Endothelial cell of umbilical vein (primary cell): ENCODE data around the gene RNF126. TPM values are rescaled to one million over a fixed set of nuclear protein-coding genes. Genes with fewer than 3 reads are reported as not detected.

Experiments used
- BruUV-seq: library from RNA; stranded (reverse); fragments of 400-500 nt; replicated peaks from 2 replicates; lab custom pipeline; 2021; lab: Mats Ljungman, UMichigan
- CTCF ChIA-PET: fragments of 300-600, 350-600 bp; sonication (Branson Sonifier 250); formaldehyde crosslinking; loops from one replicate; lab custom pipeline; 2021; ENCODE audit warnings: antibody characterized with exemption, inconsistent platforms; lab: Charles Lee
- POLR2A ChIA-PET: fragments of 300-600, 350-600 bp; sonication (Branson Sonifier 250); formaldehyde crosslinking; loops from one replicate; lab custom pipeline; 2021; ENCODE audit warnings: antibody characterized with exemption, inconsistent platforms; lab: Charles Lee
- DNase-seq: peaks from one replicate; pipeline ENCODE4 v3.0.0-alpha.2; 2011; ENCODE audit warnings: low read depth, low spot score
- FAIRE-seq: peaks from 2 replicates; lab custom pipeline; 2011; peaks lifted over from hg19 to GRCh38; lab: Jason Lieb, UNC
- H2AFZ ChIP-seq: 2 replicates; pipeline ENCODE4 v1.6.0; 2012; ENCODE audit warnings: low read depth, low read length, control low read depth, inconsistent platforms
- H3K27ac ChIP-seq: 2 replicates; pipeline ENCODE4 v1.5.1; 2011; ENCODE audit warnings: low read depth, mild to moderate bottlenecking, control low read depth, low read length, moderate library complexity; ENCODE audit not compliant: insufficient read depth
- H3K27me3 ChIP-seq, 2 experiments: 2 replicates each; pipeline versions ENCODE4 v1.6.0 to v1.6.1; 2011; ENCODE audit warnings: low read length in 2 of 2, mixed read lengths in 1 of 2; ENCODE audit not compliant: control insufficient read depth in 2 of 2, insufficient read depth in 2 of 2
- H3K36me3 ChIP-seq, 2 experiments: 2 replicates in 1 of 2; 3 replicates in 1 of 2; pipeline ENCODE4 v1.5.1; 2011; ENCODE audit warnings: low read length in 2 of 2, mild to moderate bottlenecking in 1 of 2, moderate library complexity in 1 of 2; ENCODE audit not compliant: control insufficient read depth in 2 of 2, insufficient read depth in 2 of 2; ENCODE audit errors: extremely low read depth in 1 of 2
- H3K4me1 ChIP-seq: 3 replicates; pipeline ENCODE4 v1.5.1; 2011; ENCODE audit warnings: mild to moderate bottlenecking, low read length; ENCODE audit not compliant: control insufficient read depth, insufficient read depth; ENCODE audit errors: extremely low read depth
- H3K4me2 ChIP-seq: 2 replicates; pipeline ENCODE4 v1.6.1; 2011; ENCODE audit warnings: low read length, control low read depth, mixed read lengths; ENCODE audit not compliant: insufficient read depth
- H3K4me3 ChIP-seq, 3 experiments: fragments of 200-600 bp in 1 of 3; sonication (generic), shearing (Covaris generic) in 1 of 3; replicated peaks in 1 of 3; 2 replicates each; pipeline ENCODE4 v1.5.1; 2011 to 2016; ENCODE audit warnings: control low read depth in 3 of 3, low read length in 3 of 3, mild to moderate bottlenecking in 2 of 3, inconsistent platforms in 1 of 3, low read depth in 1 of 3, moderate library complexity in 1 of 3; ENCODE audit not compliant: insufficient read depth in 1 of 3
- H3K79me2 ChIP-seq: 2 replicates; pipeline ENCODE4 v1.6.0; 2012; ENCODE audit warnings: low read length, inconsistent platforms; ENCODE audit not compliant: control insufficient read depth, insufficient read depth
- H3K9ac ChIP-seq: replicated peaks from 2 replicates; pipeline ENCODE3; 2011; ENCODE audit warnings: low read length, control low read depth; ENCODE audit not compliant: insufficient read depth; ENCODE audit errors: extremely low read depth
- H3K9me1 ChIP-seq: replicated peaks from 3 replicates; pipeline ENCODE4 v1.6.0; 2011; ENCODE audit warnings: mild to moderate bottlenecking, low read length; ENCODE audit not compliant: control insufficient read depth, insufficient read depth; ENCODE audit errors: extremely low read depth
- H3K9me3 ChIP-seq: replicated peaks from 2 replicates; pipeline ENCODE4 v1.5.1; 2012; ENCODE audit warnings: low read length, inconsistent platforms; ENCODE audit not compliant: control insufficient read depth, insufficient read depth
- H4K20me1 ChIP-seq: replicated peaks from 2 replicates; pipeline ENCODE3; 2011; ENCODE audit warnings: mild to moderate bottlenecking, low read length; ENCODE audit not compliant: control insufficient read depth, insufficient read depth; ENCODE audit errors: extremely low read depth
- GATA2 ChIP-seq: IDR thresholded peaks from 2 replicates; pipeline ENCODE4 v1.7.0; 2011; ENCODE audit warnings: low read depth, mild to moderate bottlenecking, moderate library complexity, mixed read lengths, low read length; ENCODE audit not compliant: insufficient read length, insufficient read depth
- JUN ChIP-seq: IDR thresholded peaks from 2 replicates; pipeline ENCODE4 v1.6.1; 2011; ENCODE audit warnings: borderline replicate concordance, low read depth; ENCODE audit not compliant: insufficient read length, insufficient read depth
- POLR2AphosphoS5 ChIP-seq: IDR thresholded peaks from 2 replicates; pipeline ENCODE4 v1.6.1; 2012; ENCODE audit warnings: low read depth, mild to moderate bottlenecking, control low read depth, low read length, moderate library complexity; ENCODE audit not compliant: insufficient read depth
- dilution Hi-C: fragments of 300-500 bp; cut with MboI; formaldehyde crosslinking; loops from one replicate; pipeline ENCODE4 v1.15.0; 2019; ENCODE audit warnings: low sequenced_read_pairs; ENCODE audit not compliant: extremely low pct_ligation_motif_present
- intact Hi-C: fragments of 100-400 bp; cut with micrococcal nuclease; formaldehyde crosslinking; loops from one replicate; pipeline ENCODE4 v1.10.0; 2022
- polyA plus RNA-seq, 4 experiments: library from polyadenylated mRNA; depleted of rRNA in 3 of 4; stranded (reverse) in 3 of 4; unstranded in 1 of 4; fragments of >200 nt; gene quantifications; 2 replicates each; pipeline versions ENCODE4 v1.2.1 to v1.2.3, GENCODE V29; 2011 to 2012; ENCODE audit warnings: missing spikeins in 1 of 4
- total RNA-seq: library from RNA; stranded (reverse); gene quantifications from 2 replicates; pipeline ENCODE4 v1.2.3, GENCODE V29; 2021

RNF126 gene
- total and polyA plus RNA-seq, 2 donors (not counting 3 experiments of a cell fraction or from before 2014, with no cell fraction given), result 19.2 to 61.3 TPM

DNA sequence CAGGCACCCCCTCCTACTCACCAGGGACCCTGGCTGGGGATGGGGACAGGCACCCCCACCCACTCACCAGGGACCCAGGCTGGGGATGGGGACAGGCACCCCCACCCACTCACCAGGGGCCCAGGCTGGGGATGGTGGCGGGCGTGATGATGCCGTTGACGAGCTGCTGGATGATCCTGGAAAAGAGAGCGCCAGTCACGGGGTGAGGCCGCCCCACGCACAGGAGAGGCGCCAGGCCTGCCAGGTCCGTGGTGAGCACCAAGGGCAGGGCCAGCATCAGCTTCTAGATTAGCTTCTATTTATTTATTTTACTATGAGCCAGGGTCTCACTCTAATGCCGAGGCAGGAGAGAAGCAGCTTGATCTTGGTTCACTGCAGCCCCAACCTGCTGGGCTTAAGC is 12.9 kb downstream of the RNF126 start:
- intact Hi-C loops, result no loop called here
- no peaks in the 10 kb centered on the region for H4K20me1 ChIP-seq
- POLR2A ChIA-PET, result no interaction called here
- H3K27ac ChIP-seq, result no peak overlapping the region
- no TSS peak for BruUV-seq
- H2AFZ ChIP-seq, result no peak overlapping the region
- dilution Hi-C loops, result no loop called here
- no peak for FAIRE-seq
- no peak overlapping the region for H3K9ac ChIP-seq
- no peaks in the 10 kb centered on the region for H3K9me3 ChIP-seq
- H3K4me1 ChIP-seq, result no peaks in the 10 kb centered on the region
- peaks cover 28% of the 10 kb centered on the region for H3K79me2 ChIP-seq
- H3K4me3 ChIP-seq, result no peak overlapping the region
- no peak for DNase-seq
- CTCF ChIA-PET, result no interaction called here
- no peaks in the 10 kb centered on the region for H3K27me3 ChIP-seq
- no peaks in the 10 kb centered on the region for H3K9me1 ChIP-seq
- TF ChIP-seq POLR2AphosphoS5, result no peak
- H3K4me2 ChIP-seq, result no peak overlapping the region
- peaks cover 8 to 22% of the 10 kb centered on the region in 2 experiments for H3K36me3 ChIP-seq

DNA sequence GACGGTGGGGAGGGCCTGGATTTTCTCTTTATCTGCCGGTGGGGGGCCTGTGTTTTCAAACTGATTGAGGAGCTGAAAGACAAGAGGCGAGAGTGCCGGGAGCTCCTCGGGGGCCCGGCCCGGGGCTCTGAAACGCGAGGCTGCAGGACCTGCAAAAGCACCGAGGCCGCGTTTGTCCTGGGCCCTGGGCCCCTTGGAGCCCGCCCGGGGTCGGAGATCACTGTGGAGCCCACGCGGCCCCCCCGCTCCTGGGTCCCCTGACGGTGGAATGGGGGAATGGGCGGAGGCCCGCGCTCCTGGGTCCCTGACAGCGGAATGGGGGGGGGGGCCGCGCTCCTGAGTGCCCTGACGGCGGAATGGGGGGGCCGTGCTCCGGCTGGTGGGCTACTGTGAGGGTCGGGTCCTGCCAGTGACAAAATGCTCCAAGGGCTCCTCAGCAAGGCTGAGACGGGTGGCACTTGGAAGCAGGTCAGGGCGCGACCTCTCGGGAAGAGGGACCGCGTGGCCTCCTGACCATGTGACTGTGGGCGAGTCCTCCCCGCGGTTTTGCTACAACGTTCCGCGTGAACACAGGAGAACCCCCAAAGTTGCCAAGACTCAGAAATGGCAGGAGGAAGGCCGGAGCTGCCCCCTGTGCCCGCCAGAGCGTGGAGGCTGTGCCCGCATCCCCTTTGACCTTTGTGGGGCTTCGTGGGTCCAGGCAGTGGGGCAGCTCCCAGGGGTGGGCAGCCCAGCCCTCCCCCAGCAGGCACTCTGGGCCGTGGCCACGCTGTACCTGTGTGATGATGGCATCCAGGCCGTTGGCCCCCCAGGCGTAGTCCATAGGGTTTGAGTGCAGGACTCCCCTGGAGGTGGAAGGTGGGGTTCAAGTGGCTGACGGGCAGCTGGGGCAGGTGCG is 13.9 kb downstream of the RNF126 start:
- no peaks in the 10 kb centered on the region for H3K9me1 ChIP-seq
- H3K4me2 ChIP-seq, result no peak overlapping the region
- DNase-seq, result no peak
- H3K4me3 ChIP-seq, result no peak overlapping the region
- H3K36me3 ChIP-seq, result peaks cover 8 to 22% of the 10 kb centered on the region in 2 experiments
- POLR2A ChIA-PET, result no interaction called here
- no peaks in the 10 kb centered on the region for H4K20me1 ChIP-seq
- dilution Hi-C loops (no loop called here), intact Hi-C loops (no loop called here)
- no peak overlapping the region for H2AFZ ChIP-seq
- H3K27ac ChIP-seq, result no peak overlapping the region
- H3K79me2 ChIP-seq, result peaks cover 21% of the 10 kb centered on the region
- TF ChIP-seq JUN (no peak), POLR2AphosphoS5 (no peak), GATA2 (no peak)
- CTCF ChIA-PET, result no interaction called here
- FAIRE-seq, result no peak
- no peaks in the 10 kb centered on the region for H3K9me3 ChIP-seq
- no peak overlapping the region for H3K9ac ChIP-seq
- no peaks in the 10 kb centered on the region for H3K4me1 ChIP-seq
- H3K27me3 ChIP-seq, result no peaks in the 10 kb centered on the region
- no TSS peak for BruUV-seq
